Stimulated activated CD4-positive, alpha-beta T cell treated with anti-CD3 and anti-CD28 coated beads, Interleukin-4, amount 100 ng/mL, for 48 hours (primary cell): ENCODE data around the gene TAS2R39.

Experiments used
- DNase-seq, 2 donors: peaks; one replicate each; pipeline ENCODE4 v3.0.0-alpha.2; 2020; ENCODE audit warnings: low read depth in 2 of 2

Gene TAS2R39

GRCh38 chr7:143216151-143216550 is 32.9 kb downstream of the TAS2R39 start:
- DNase-seq: no peak

- no peak for DNase-seq
Measured at GRCh38 chr7:143216686-143217085, 33.5 kb downstream of the TAS2R39 start.

GRCh38 chr7:143217806-143218205 is 34.6 kb downstream of the TAS2R39 start:
- DNase-seq: no peak

GRCh38 chr7:143221286-143221685 is 38.1 kb downstream of the TAS2R39 start:
- DNase-seq: no peak

GRCh38 chr7:143221737-143222136 is 38.5 kb downstream of the TAS2R39 start, which contains the start of gene TAS2R40:
Gene TAS2R40, plus strand, starts transcription at chr7:143222037. Its CDS starts 42 bp downstream, at chr7:143222079.
- no peak for DNase-seq

GRCh38 chr7:143222782-143223181 is 39.6 kb downstream of the TAS2R39 start:
- DNase-seq: no peak

GRCh38 chr7:143223784-143224183 is 40.6 kb downstream of the TAS2R39 start:
- no peak for DNase-seq

- DNase-seq: no peak
Measured at GRCh38 chr7:143225047-143225446, 41.8 kb downstream of the TAS2R39 start.

- DNase-seq: no peak
Measured at GRCh38 chr7:143227806-143228205, 44.6 kb downstream of the TAS2R39 start.

GRCh38 chr7:143229054-143229790 is 46.0 kb downstream of the TAS2R39 start:
- DNase-seq: no peak

- no peak for DNase-seq
Measured at GRCh38 chr7:143230602-143231457, 47.6 kb downstream of the TAS2R39 start.
